ENCODE results near the gene RCVRN. TPM values are rescaled to one million over a fixed set of nuclear protein-coding genes. Genes with fewer than 3 reads are reported as not detected.

Gene RCVRN
- total RNA-seq, 1 experiment from 2014 or later = not detected

DNA sequence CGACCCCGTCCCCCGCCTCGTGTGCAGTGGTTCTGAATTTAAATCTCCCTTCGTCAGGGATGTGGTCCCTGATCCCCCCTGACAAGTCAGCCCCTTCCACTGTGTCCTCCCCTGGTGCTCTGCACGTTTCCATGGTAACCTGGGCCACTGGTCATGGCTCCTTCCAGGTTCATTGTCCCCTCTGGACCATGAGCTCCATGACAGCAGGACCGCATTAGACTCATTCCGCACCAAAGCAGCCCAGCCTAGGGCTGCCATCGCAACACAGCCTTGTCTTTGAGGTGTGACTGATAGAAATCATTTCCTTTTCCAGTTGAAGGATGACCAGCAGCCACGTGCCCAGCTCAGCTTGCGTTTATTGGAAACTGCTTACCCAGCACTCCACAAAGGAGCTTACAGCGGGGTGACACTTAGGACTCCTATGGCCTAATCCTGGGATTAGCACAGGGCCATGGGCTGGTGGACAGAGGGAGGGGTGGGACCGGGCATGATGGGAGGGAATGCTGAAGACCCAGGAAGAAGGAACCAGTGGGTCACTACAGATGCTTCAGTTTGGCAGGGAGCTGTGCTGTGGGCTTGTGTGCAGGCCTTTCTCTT, 7.6 kb downstream of the RCVRN start:
- TF ChIP-seq, protein P1, sequence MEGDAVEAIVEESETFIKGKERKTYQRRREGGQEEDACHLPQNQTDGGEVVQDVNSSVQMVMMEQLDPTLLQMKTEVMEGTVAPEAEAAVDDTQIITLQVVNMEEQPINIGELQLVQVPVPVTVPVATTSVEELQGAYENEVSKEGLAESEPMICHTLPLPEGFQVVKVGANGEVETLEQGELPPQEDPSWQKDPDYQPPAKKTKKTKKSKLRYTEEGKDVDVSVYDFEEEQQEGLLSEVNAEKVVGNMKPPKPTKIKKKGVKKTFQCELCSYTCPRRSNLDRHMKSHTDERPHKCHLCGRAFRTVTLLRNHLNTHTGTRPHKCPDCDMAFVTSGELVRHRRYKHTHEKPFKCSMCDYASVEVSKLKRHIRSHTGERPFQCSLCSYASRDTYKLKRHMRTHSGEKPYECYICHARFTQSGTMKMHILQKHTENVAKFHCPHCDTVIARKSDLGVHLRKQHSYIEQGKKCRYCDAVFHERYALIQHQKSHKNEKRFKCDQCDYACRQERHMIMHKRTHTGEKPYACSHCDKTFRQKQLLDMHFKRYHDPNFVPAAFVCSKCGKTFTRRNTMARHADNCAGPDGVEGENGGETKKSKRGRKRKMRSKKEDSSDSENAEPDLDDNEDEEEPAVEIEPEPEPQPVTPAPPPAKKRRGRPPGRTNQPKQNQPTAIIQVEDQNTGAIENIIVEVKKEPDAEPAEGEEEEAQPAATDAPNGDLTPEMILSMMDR (conservative IDR thresholded peaks at IDR 0.05) = no peak
- no peak overlapping the region for H2BK5ac ChIP-seq (ENCODE audit: insufficient read length, low read length)
- H3K27ac ChIP-seq (ENCODE audit: insufficient read length, low read depth, low read length) = no peak overlapping the region
- H3T11ph ChIP-seq (ENCODE audit: low read length) = no peak overlapping the region
- no peaks in the 10 kb centered on the region for H3K79me1 ChIP-seq (ENCODE audit: insufficient read depth, low read depth, low read length, poor library complexity, severe bottlenecking)
- H3K14ac ChIP-seq (ENCODE audit: insufficient read depth, low read length) = no peak overlapping the region
- H3K4me3 Mint-ChIP-seq = no peak overlapping the region
- no peak overlapping the region for H3K18ac ChIP-seq (ENCODE audit: insufficient read length, low read depth, low read length)
- H3K27me3 Mint-ChIP-seq (ENCODE audit: low read depth) = peaks cover 11% of the 10 kb centered on the region
- H4K5ac ChIP-seq (ENCODE audit: insufficient read length, low read depth, low read length) = no peak overlapping the region
- H3K79me2 ChIP-seq (ENCODE audit: insufficient read depth, low read length) = no peaks in the 10 kb centered on the region
- H3K36me3 Mint-ChIP-seq (ENCODE audit: insufficient read depth in 1 of 3, low read depth in 3 of 3) = no peaks in the 10 kb centered on the region
- H2BK15ac ChIP-seq (ENCODE audit: low read depth, low read length) = no peak overlapping the region
- H3K27ac Mint-ChIP-seq = no peak overlapping the region
- H4K20me1 ChIP-seq (ENCODE audit: control insufficient read depth, insufficient read depth, insufficient read length) = no peaks in the 10 kb centered on the region
- no peak for DNase-seq
- peaks cover 5 to 29% of the 10 kb centered on the region in 2 experiments; a peak in 3 of 4 replicates for H3K4me1 Mint-ChIP-seq
- H3K56ac ChIP-seq (ENCODE audit: insufficient read length, low read depth, low read length) = no peak overlapping the region
- H2AFZ ChIP-seq (ENCODE audit: low read length) = no peak overlapping the region
- H2BK12ac ChIP-seq (ENCODE audit: insufficient read length, low read depth, low read length) = no peak overlapping the region
- no peaks in the 10 kb centered on the region; the same call in 1 of the 2 replicates for H3K27me3 ChIP-seq (ENCODE audit: insufficient read depth, low read length)
- no peaks in the 10 kb centered on the region for H3K4me1 ChIP-seq (ENCODE audit: insufficient read depth, low read length)
- no peak overlapping the region for H2BK120ac ChIP-seq (ENCODE audit: low read depth, low read length, poor library complexity, severe bottlenecking)
- H2AK5ac ChIP-seq (ENCODE audit: insufficient read length, low read length) = no peak overlapping the region
- no peak overlapping the region for H3K9ac ChIP-seq (ENCODE audit: extremely low read depth, insufficient read length, low read length)
- no peak overlapping the region for H4K8ac ChIP-seq (replicated peaks; ENCODE audit: insufficient read length, low read depth, low read length)
- no peak overlapping the region for H2BK20ac ChIP-seq (ENCODE audit: low read depth, low read length, poor library complexity, severe bottlenecking)
- no peak overlapping the region for H3K23ac ChIP-seq (ENCODE audit: insufficient read length, low read depth, low read length)
- no CpG with 5 or more reads among the region's 13 CpGs for WGBS (ENCODE audit: extremely low coverage, insufficient read length, low lambda C conversion rate)
- H4K91ac ChIP-seq (ENCODE audit: insufficient read length, low read depth, low read length) = no peak overlapping the region
- no peaks in the 10 kb centered on the region for H3K9me3 Mint-ChIP-seq
- H3K4ac ChIP-seq (ENCODE audit: low read depth, low read length) = no peak overlapping the region
- no peaks in the 10 kb centered on the region for H3K9me3 ChIP-seq (ENCODE audit: control insufficient read depth, low read depth, low read length)
- no peaks in the 10 kb centered on the region for H3K23me2 ChIP-seq (ENCODE audit: insufficient read length, low read depth, low read length, poor library complexity, severe bottlenecking)
- no peak overlapping the region for H3K4me2 ChIP-seq (ENCODE audit: insufficient read depth, insufficient read length, low read length)

Data from H9 (cell line).